EH (cell line): ENCODE measurements around the gene LYPD3.

Experiments used
- DNase-seq: peaks from one replicate; pipeline ENCODE4 v3.0.0-alpha.2; 2015; ENCODE audit warnings: low read depth

LYPD3 gene

DNA sequence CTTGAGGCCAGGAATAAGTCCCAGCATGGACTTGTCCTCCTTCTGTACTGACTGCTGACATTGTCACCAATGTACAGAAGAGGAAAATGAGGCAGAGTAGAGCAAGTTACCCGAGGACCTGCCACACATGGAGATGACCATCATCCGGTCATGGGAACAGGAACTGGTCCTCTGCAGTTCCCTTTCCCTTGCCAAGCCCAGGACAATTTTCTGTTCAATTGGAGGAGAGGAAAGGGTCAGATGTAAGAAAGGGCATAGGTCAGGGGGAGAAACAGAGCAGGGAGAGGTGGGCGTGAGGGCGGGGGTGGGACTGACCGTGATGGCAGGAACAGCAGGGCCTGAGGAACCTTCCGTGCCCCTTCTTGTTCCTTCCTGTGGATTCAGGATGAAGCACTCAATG lies 20.5 kb upstream of the LYPD3 start:
- DNase-seq: no peak

DNA sequence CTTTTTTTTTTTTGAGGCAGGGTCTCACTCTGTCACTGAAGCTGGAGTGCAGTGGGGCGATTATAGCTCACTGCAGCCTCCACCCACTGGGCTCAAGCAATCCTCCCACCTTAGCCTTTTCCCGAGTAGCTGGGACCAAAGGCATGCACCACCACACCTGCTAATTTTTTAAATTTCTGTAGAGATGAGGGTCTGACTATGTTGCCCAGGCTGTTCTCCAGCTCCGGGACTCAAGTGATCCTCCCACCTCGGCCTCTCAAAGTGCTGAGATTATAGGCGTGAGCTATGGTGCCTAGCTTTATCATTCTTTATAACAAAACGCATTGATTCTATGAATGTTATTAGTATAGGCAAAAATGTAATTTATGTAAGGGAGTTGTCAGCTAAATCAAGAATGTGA lies 17.9 kb upstream of the LYPD3 start:
- no peak for DNase-seq

DNA sequence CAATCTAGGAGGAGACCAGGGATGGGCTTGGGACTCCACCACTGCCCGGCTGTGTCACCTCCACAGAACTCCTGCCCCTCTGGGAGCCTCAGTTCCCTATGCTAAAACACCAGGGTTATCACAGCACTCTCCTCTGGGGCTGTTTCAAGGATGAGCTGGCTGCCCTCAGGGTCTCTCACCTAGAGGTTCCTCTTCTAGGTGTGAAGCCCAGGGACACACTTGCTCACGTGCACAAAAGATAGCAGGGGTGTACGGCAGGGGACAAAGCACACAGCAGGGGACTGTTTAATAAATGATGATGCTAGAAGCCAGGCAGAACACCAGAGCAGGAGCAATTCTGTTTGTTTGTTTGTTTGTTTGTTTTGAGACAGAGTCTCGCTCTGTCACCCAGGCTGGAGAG lies 16.8 kb upstream of the LYPD3 start:
- DNase-seq: no peak

DNA sequence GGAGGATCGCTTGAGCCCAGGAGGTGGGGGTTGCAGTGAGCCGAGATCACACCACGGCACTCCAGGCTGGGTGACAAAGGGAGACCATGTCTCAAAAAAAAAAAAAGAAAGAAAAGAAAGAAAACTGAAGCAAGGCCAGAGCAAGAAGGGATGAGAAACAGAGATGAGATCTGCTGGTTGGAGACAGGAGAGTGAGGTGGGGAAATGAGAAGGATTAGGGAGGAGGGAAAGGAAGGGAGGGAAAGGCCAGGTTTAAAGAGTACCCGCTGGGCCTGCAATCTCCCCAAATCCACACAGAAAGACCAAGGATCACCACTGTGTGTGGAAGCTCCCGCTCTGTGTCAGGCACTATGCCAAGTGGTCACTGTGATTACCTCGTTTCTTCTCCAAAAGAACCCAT lies 16.3 kb upstream of the LYPD3 start:
- DNase-seq: no peak

DNA sequence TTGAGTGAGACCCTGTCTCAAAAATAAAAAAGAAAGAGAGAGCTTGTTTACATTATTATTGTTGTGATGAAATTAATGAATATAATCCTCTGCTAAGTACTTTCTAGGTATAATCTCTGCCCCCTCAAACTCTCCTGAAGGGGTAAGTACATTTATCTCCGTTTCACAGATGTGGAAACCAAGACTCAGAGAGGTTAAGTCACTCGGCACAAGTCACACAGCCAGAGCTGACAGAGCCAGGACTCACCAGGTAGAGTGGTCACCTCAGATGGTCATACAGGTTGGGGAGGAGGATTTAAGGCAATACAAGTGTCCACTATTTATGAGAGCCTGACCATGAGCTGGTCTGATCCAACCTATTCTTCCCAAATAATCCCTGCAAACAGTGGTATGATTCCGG lies 15.2 kb upstream of the LYPD3 start:
- no peak for DNase-seq

DNA sequence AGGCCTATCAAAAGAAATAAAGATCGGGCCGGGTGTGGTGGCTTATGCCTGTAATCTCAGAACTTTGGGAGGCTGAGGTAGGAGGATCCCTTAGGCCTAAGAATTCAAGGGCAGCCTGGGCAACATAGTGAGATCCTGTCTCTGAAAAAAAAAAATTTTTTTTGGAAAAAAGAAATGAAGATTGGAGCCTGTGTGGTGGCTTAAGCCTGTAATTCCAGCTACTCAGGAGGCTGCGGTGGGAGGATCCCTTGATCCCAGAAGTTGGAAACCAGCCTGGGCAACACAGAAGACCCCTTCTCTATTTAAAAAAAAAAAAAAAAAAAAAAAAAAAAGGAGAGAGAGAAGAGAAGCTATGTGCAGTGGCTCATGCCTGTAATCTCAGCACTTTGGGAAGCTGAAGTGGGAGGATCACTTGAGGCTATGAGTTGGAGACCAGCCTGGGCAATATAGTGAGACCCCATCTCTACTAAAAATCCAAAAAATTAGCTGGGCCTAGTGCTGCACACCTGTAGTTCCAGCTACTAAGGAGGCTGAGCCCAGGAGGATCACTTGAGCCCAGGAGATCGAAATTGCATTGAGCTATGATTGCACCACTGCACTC lies 14.7 kb upstream of the LYPD3 start:
- DNase-seq: no peak

DNA sequence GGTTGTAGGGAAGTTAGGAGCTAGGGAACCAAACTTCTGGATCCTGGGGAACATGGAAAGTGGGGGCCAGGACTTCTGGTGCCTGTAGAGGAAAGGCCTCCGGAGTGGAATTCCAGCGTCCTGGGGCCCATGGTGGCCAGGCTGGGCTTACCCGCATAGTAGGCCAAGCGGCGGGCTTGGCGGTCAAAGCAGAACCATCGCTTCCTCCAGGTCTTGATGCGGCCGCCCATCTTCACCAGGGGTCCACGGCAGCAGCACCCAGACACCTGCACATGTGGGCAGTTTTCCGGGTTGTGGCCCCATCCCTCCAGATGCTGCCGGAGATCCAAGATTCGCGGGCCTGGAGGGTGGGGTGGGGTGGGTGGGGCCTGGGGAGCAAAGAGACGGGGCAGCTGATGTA lies 13.8 kb upstream of the LYPD3 start:
- no peak for DNase-seq

DNA sequence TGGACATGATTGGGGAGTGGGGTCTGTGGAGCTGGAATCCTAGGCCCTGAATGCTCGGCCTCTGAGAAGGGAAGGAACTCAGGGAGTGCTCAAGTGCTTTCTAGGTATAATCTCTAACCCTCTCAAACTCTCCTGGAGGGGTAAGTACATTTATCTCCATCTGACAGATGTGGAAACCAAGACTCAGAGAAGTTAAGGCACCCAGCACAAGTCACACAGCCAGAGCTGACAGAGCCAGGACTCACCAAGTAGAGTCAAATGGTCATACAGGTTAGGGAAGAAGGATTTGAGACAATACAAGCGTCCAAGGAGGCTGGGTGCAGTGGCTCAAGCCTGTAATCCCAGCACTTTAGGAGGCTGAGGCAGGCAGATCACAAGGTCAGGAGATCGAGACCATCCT lies 12.9 kb upstream of the LYPD3 start:
- no peak for DNase-seq

DNA sequence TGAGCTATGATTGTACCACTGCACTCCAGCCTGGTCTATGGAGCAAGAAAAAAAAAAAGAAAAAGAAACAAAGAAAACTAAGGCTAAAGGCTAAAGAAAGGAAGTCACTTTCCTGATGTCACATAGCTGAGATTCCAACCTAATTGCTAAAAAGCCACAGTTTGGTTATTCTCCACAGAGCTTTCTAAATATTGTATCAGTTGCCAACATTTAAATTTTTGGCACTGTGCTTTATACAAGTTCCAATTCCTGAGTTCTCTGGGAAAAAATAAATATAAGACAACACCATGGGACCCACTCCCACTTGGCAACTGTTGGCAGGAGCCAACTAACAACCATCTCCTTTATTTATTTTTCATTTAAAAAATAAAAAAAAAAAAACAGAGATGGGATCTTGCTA lies 11.2 kb upstream of the LYPD3 start:
- peak; percentile 95 for DNase-seq

DNA sequence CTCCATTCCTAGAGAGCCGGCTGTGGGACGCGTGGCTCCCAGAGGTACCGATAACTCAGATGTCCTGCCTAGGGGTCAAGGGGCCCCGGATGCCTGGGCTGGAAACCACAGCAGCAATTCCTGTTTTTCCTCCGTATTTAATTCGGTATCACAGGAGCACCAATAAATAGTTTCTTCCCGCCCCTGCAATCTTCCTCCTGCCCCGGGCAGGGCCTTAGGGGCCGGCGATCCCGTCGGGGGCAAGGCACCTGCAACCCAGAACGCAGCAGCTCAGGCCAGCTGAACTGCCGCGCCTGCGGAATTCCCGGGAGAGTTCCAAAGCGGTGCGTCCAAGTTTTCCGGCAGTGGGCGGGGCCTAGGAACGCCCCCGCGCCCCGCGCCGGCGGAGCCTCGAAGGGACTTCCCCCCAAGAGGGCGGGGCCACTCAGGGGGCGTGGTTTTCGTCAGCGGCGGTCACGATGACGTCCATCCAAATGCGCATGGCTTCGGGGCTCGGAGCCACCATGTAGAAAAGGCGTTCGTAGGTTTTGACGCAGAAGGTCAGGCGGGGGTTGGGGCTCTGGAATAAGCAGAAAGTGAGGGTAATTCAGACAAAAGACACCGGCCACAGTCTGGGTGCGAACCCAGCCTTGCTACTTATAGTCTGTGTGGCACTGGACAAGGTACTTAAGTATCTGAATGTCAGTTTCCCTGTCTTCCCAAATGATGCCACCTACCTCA lies 9.7 kb upstream of the LYPD3 start:
- peak; percentile 86 for DNase-seq

DNA sequence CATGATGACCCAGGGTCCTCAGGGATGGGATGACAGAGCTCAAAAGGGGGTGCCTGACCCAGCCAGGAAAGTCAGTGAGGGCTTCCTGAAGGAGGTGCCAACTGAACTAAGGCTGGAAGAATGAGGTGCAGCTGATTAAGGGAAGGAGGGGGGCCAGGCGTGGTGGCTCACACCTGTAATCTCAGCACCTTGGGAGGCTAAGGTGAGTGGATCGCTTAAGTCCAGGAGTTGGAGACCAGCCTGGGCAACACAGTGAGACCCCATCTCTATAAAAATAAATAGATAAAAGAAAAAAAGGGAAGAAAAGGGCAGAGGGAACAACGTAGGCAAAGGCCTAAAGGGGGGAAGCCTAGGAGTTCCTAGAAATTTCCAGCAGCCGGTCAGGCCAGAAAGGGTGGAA lies 9.1 kb upstream of the LYPD3 start:
- DNase-seq: no peak

DNA sequence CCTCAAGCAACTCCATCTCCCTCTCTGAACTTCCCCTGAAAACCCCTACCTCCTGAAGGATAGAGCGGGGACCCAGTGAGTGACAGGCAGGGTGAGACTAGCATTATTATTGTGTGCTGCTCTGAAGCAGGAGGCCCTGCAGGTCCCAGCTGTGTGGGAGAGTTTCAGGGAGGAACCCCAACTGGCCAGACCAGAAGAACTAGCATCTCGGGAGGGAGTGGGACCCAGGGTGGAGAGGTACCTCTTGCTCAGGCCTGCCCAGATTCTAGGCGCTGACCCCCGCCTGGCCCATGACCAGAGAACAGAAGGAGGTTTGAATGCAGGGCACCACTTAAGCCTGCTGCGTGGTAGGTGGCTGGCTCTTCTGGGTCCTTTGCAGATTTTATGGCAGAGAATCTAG lies 5.7 kb upstream of the LYPD3 start:
- no peak for DNase-seq

DNA sequence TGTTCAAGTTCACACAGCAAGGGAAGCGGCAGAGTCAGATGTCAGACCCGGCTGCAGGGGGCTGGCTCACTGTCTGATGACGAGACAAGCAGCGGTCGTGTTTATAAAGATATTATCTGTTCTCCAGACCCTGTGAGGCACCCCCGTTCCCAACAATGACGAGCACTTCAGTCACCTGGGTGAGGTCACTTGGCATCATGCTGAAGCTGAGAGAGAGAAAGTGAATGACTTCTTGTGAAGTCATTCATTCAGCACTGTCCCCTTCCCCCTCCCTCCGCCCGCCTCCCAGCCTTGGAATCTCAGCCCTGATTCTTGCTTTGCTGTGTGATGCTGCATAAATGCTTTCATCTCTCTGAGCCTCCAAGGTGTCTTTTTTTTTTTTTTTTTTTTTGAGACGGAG lies 4.9 kb upstream of the LYPD3 start:
- peak; percentile 64 for DNase-seq

DNA sequence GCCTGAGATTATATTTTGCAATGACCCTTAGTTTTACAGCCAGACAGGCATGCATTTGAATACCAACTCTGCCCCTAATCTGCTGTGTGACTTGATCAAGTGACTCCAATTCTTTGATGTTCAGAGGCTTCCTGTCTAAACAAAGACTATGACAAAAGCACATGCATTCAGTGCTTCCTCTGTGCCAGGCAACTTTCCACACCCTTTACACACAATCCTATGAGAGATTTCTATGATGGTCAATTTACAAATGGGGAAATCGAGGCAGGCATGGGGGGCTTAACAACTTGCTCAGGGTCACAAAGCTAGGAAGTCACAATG lies 3.7 kb upstream of the LYPD3 start:
- peak; percentile 51 for DNase-seq

DNA sequence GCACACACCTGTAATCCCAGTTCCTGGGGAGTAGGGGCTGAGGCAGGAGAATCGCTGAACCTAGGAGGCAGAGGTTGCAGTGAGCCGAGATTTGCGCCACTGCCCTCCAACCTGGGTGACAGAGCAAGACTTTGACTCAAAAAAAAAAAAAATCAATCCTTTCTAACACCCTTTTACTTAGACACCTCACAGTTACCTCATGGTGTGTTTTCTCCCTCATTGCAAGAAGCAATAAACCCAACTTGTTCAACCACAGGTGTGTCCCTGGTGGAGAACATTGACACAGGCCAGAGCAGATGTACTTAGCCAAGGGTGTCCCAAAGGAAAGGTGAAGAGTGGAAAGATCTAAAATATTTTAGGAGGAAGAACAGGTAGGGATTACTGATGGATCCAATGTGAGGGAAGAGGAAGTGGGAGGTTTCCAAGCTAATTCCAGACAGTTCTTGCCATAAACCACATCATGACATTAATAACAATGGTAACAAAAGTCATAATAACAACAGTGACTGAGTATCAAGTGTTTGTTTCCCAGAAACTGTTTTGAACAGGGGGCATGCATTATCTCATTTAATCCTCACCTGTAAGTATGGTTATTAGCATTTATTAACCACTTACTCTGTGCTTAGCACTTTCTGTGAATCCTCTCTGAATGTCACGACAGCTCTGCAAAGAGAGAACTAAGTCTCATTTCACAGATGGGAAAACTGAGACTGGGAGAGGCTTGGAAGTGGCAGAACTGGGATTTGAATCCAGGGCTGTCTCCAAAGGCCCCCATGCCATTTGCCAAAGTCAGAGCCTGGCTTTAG lies 3.1 kb upstream of the LYPD3 start:
- DNase-seq: no peak

DNA sequence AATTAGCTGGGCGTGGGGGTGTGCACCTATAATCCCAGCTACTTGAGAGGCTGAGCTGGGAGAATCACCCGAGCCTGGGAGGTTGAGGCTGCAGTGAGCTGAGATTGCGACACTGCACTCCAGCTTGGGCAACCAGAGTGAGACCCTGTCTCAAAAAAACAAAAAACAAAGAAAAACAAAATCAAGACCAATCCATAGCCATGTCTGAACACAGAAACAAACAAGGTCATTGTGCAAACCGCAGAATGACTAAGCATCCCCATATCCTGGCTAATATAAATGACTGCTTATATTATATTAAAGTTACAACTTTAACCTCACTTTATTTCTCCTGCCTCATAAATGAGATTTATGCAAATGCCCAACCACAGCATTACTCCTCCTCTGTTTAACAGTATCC lies 2.3 kb upstream of the LYPD3 start:
- DNase-seq: peak; percentile 71

DNA sequence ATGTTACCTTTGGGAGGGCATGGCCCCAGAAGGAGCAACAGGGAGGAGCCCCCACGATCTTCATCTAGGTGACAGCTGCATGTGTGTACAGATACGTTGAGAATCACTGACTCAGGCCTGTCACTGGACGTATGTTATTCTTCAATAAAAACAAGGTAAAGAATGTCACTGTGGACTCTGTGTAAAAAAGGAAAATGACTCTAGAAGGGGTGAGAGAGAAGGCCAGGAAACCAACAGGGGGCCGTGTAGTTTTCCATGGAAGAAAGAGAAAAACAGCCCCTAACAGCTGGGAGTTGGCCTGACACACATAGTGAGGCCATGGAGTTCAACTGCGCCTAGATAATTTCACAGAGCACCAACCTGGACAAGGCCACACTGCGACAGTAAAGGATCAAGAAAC lies 1.9 kb upstream of the LYPD3 start:
- no peak for DNase-seq

DNA sequence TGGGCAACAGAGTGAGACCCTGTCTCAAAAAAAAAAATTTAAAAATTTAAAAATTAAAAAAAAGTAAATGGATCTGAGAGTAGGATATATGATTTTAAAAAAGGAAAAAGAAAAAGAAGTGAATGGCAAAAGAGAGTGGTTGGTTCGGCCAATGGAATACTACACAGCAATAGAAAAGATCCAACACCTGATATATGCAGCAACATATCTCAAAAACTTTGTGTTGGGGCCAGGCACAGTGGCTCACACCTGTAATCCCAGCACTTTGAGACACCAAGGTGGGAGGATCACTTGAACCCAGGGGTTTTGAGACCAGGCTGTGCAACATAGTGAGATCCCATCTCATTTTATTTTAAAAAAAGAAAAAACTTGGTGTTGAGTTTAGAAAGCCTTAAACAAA lies 1.4 kb upstream of the LYPD3 start:
- DNase-seq: no peak

DNA sequence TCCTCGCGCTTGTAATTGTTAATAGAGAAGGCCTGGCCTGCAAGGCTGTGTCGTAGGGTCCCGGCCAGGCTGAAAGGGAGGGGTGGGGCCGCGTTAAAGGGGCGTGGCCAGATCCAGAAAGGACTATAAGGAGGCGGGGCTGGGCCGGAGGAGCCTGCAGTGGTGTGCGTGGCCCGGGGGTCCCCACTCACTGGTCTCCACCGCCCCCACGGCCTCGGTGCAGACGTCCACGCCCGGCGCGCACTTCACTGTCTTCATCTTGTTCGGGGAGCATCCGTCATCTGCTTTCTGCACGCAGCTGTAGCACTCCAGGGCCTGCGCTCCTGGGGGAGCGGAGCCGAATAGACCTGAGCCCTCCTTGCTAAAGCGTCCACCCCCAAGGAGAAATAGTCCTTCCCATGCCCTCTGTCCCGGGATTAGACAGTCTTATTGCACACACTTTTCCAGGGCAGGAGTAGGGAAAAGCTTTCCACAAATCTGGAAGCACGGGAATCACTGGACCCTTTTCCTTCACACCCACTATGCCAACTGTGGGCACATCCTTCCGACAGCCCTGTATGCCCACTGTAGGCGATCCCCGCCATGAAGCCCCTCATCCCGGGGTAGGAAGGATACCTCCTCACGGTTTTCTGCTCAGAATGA lies 1.2 kb downstream of the LYPD3 start:
- DNase-seq: no peak

DNA sequence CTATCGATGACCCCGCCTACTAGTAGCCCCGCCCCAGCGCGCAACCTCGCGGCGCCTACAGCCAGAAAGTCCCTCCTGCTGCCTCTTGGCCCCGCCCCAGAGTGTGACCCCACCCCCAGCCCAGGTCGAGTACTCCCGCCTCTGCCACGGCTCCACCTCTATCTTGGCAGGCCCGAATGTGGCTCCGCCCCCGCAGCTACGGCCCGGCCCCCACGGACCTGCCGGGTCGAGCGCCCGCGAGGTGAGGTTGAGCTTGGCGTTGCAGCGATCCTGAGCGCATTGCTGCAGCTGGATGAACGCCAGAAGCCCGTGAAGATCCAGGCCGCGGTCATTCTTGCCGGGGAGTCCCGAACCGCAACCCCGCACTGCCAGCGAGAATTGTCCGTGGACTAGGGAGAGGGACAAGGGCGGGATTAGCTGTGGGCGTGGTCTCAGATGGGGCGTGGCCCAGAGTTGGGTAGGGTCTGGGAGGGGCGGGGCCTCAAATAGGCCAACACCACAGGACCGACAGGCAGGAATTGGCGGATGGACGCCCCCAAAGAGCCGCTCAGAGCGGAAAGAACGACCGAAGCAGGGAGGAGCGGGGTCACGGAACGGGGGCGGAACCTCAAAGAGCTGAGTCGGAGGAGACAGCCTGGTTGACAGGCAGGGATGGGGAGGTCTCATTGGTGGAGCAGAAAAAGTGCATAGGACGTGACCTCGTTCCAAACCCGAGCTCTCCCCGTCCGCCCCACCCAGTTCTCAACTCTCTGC lies 1.9 kb downstream of the LYPD3 start:
- peak; percentile 94 for DNase-seq

DNA sequence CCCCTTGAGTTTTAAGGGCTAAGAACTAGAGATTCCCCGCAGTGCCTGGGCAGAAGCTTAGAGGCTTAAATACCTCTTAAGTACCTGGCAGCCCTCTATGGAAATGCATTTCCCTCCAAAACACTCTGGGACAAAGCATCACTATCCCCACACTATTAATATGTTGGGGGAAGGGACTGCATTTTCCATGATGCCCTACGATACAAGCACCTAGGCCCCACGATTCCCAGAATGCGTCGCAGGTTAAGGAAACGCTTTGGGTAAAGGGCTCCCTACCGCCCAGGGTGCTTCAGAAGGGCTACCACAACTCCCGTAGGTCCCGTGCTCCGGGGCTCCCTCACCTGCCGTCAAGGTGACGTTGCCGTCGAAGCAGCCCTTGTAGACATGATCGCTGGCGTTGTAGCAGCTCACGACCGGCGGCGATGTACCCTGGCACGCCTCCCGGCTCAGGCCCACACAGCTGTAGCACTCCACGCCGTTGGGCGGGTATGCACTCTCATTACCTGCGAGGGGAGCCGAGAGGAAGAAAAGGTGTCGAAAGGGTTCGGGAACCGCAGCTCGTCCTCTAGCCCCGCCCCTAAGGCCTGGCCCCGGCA lies 2.5 kb downstream of the LYPD3 start:
- no peak for DNase-seq

DNA sequence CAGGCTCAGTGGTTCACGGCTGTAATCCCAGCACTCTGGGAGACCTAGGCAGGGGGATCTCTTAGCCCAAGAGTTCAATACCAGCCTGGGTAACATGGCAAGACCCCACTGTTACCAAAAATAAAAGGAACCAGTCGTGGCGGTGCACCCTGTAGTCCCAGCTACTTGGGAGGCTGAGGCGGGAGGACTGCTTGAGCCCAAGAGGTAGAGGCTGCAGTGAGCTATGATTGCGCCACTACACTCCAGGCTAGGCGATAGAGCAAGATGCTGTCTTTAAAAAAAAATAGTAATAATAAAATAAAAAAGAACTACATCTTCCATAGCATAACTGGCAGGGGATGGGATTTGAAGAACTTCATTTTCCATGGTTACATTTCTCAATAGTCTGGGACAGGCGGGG lies 3.0 kb downstream of the LYPD3 start:
- DNase-seq: no peak
